GM10248 (cell line): ENCODE measurements around the gene IL13RA2.

Experiments used
- CTCF ChIA-PET: fragments of 300-600 bp; sonication (Branson Sonifier 250); formaldehyde crosslinking; extraction: SDS; loops from one replicate; lab custom pipeline; 2021; ENCODE audit warnings: antibody characterized with exemption; lab: Yijun Ruan, JAX
- POLR2A ChIA-PET: fragments of 350-650 bp; sonication (Branson Sonifier 250); formaldehyde crosslinking; extraction: SDS; loops from one replicate; lab custom pipeline; 2020; ENCODE audit warnings: antibody characterized with exemption; lab: Yijun Ruan, JAX
- DNase-seq: peaks from one replicate; pipeline ENCODE4 v3.0.0; 2012; ENCODE audit errors: extremely low spot score
- TF ChIP-seq, protein P1 (sequence below): IDR thresholded peaks from 2 replicates; pipeline ENCODE4 v1.5.1; 2012; ENCODE audit warnings: mild to moderate bottlenecking, low read depth; ENCODE audit errors: extremely low read depth, missing control alignments, control extremely low read depth

The IL13RA2 gene

DNA sequence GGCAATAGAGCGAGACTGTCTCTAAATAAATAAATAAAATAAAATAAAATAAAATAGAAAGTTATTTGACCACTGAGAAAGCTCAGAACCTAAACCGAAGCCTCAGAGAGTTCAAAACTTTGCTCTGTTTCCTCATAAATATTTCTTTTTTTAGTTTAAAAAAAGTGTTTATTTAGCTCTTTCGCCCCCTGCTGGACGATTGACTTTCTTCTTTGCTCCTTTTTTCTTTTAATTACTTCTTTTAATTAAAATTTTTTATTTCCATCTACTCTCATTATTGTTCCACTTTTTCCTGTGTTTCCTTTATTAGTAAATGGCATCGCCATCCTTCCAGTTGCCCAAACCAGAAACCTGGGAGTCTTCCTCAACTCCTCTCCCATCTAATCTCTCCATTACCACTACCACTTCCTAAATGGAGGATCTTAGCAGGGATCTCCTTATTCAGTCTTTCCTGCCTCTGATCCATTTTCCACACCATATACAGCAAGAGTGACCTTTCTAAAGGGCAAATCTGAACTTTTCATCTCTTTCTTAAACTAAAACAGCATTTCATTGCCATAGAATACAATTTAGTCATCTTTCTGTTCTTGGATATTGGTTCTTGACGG lies 728 bp upstream of the IL13RA2 start:
- no peak for DNase-seq
- CTCF ChIA-PET: no interaction called here
- POLR2A ChIA-PET: no interaction called here
- TF ChIP-seq, protein P1, sequence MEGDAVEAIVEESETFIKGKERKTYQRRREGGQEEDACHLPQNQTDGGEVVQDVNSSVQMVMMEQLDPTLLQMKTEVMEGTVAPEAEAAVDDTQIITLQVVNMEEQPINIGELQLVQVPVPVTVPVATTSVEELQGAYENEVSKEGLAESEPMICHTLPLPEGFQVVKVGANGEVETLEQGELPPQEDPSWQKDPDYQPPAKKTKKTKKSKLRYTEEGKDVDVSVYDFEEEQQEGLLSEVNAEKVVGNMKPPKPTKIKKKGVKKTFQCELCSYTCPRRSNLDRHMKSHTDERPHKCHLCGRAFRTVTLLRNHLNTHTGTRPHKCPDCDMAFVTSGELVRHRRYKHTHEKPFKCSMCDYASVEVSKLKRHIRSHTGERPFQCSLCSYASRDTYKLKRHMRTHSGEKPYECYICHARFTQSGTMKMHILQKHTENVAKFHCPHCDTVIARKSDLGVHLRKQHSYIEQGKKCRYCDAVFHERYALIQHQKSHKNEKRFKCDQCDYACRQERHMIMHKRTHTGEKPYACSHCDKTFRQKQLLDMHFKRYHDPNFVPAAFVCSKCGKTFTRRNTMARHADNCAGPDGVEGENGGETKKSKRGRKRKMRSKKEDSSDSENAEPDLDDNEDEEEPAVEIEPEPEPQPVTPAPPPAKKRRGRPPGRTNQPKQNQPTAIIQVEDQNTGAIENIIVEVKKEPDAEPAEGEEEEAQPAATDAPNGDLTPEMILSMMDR: no peak

DNA sequence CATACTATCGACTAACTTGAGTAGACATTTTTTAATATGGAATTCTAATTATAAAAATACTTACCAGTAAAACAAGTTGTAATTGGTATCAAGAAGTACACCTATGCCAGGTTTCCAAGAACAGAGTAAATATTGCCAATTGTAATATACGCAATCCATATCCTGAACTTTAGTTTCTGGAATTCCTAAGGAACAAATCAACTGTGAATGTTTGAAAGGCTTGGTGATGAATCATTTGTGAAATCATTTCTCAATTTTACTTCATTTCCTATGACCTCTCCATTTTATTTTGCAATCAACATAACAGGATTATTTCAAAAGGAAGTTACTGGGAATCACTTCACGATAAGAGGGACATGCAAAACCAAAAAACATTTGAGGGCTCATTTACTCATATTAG lies 3.7 kb downstream of the IL13RA2 start:
- POLR2A ChIA-PET: no interaction called here
- TF ChIP-seq, protein P1: no peak
- no peak for DNase-seq
- CTCF ChIA-PET: no interaction called here

GRCh38 chrX:115011428-115011827 lies 6.0 kb downstream of the IL13RA2 start:
- TF ChIP-seq, protein P1: no peak
- DNase-seq: no peak
- CTCF ChIA-PET: no interaction called here
- POLR2A ChIA-PET: no interaction called here

DNA sequence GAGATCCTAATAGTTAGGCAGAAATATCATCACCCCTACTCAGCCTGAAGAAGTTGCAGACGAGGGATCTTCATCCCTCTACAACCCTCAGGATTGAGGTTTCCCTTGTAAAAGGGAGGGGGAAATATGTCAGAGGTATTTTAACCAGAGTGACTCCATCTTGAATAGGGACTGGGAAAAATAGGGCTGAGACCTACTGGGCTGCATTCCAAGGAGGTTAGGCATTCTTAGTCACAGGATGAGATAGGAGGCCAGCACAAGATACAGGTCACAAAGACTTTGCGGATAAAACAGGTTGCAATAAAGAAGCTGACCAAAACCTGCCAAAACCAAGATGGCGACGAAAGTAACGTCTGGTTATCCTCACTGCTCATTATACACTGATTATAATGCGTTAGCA lies 17.5 kb downstream of the IL13RA2 start:
- TF ChIP-seq, protein P1: no peak
- ChIA-PET POLR2A (no interaction called here), CTCF (no interaction called here)
- no peak for DNase-seq

DNA sequence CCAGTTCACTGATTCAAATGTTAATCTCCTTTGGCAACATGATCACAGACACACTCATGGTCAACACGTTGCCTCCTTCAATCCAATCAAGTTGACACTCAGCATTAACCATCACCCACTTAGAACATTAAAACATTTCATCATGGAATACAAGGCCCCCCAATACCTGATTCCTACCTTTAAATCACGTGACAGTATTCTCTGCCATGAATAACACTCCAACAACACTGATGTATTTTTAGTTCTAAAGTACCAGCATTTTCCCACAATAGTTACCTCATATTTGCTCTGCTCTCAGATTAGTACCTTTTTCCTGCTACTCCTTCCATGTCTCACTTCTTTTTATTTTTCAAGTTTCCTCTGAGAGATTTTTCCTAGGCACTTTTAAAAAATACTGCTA lies 19.6 kb downstream of the IL13RA2 start:
- CTCF ChIA-PET: no interaction called here
- POLR2A ChIA-PET: no interaction called here

GRCh38 chrX:114985967-114986592 lies 31.3 kb downstream of the IL13RA2 start:
- ChIA-PET POLR2A (no interaction called here), CTCF (no interaction called here)
- TF ChIP-seq, protein P1: no peak
- DNase-seq: no peak

More for the DNA sequence above, 19.6 kb downstream of the IL13RA2 start:
- no peak for DNase-seq
- TF ChIP-seq, protein P1: no peak

GRCh38 chrX:114976292-114976691 lies 41.1 kb downstream of the IL13RA2 start:
- no peak for DNase-seq
- ChIA-PET CTCF (no interaction called here), POLR2A (no interaction called here)
- TF ChIP-seq, protein P1: no peak
